GM18873 (cell line): ENCODE data around the gene NTF3.

Source experiments
- ATAC-seq: cut with Tn5 transposase; IDR thresholded peaks from one replicate; pipeline ENCODE4 v1.9.1; 2021; ENCODE audit warnings: mild to moderate bottlenecking, moderate library complexity, moderate number of reproducible peaks; ENCODE audit not compliant: unreplicated experiment, low FRiP score

The NTF3 gene

DNA sequence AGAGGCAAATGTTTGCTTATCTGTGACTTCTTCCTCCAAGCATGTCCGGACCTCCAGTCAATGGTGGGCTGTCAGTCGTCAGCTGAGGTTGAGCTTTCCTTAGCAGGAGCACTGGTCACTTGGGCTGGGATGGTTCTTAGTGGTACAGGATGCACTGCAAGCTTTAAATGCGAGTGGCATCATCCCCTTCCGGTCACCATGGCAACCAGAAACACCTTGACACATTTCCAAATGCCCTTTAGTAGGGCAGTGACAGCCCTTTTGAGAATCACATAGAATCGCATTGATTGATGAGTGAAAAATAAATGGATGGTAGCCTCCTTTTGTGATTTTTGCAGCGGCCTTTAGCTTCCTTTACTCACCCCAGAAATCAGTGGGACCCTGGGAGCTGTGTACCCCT, 24.1 kb downstream of the NTF3 start:
- ATAC-seq = no peak

DNA sequence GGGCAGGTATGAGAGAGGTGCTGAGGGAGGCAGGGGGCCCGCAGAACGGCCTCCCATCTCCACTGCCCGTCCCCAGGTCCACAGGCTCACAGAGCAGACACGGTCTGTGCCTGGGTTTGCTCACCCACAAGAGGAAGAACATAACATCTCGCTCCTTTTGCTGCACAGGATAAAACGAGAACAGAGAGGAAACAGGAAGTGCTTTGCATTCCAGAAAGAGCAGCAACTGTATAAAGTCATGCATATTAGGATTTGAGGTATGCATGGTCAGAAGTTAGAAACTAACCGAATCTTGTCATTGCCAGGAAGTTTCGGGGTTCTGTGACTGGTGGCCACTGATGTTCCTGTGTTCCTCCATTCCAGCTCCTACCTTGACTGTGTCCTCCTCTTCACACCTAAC, 25.0 kb downstream of the NTF3 start:
- no peak for ATAC-seq

DNA sequence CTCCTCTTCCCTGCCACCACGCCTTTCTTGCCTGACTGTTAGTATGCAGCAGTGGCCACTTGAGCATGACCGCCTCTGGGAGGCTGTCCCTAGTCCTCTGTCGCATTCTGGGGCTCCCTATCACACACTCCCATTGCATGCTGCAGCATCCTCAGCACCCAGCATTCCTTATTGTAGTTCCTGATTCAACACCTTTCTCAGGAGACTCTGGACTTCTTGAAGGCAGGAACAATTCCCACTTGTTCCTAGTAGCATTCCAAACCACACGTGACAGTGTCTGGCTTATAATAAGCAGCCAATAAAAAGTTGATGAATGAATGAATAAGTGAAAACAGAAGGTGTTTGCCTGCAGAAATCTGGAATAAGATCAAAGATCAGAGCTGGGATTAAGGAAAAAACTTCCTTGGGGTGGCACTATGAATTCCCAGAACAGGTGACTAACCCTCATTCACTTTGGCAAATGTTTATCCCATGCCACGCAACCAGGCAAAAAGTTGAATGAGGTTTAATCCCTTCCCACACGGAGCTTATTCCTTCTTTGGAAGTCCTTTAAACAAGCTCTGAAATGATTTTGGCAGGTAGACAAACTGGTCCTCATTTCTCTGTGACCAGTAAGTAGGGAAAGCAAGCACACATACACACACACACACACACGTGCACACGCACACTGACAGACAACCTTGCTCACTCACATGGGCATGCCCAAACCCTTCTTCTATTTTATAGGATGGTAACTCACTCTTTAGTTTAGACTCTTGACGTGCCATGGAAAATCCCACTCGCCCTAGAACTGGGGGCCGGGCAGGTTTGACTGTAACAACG, 26.5 kb downstream of the NTF3 start:
- ATAC-seq = no peak

DNA sequence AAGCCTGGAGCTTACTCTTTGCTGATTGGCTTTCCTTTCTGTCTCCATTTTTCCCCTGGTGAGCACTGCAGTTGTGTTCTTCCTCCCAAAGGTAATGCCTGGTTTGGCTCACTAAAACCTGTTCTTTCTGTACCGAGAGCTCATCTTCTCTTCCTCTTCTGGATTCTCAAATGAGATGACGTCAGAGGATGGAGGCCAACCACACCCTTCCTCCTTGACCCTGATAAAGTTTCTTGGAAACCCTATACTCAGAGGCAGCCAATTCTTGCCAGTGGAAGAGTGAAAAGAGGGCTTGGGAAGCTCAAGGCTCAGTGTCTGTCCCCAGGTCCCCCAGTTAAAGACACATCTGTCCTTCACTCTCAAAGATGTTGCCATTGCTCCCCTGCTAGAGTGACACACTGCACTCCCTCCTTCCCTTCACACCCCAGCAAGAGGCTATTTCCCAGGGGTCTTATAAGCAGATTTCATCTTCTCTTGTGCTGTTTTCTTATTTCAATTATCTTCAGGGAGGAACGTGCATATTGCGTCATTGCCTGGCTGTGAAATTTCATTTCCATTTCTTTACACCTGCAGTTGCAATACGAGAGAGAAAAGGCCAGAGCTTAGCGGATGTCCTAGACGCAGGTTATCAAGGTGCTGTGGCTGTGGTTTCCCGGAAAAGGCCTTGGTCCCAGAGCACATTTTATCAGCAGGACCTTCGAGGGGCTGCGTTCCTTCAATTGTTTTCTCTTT, 27.3 kb downstream of the NTF3 start:
- no peak for ATAC-seq

DNA sequence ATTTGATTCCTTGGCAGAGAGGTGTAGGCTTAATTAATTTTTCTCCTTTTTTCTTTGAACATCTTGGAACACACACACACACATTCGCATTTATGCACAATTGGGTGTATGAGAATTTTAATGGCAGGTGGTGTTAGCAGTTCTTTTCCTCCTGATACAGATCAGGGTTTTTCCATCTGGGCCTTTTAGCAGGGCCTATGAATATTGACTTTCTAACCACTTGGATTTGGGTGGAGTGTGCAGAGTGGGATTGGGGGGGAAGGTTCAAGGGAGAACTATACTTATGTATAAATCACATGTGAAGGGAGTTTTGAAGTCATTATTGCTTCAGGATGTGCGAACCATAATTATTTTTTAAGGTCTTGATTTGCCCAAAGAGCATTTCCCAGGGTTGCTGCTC, 28.9 kb downstream of the NTF3 start:
- ATAC-seq = no peak

DNA sequence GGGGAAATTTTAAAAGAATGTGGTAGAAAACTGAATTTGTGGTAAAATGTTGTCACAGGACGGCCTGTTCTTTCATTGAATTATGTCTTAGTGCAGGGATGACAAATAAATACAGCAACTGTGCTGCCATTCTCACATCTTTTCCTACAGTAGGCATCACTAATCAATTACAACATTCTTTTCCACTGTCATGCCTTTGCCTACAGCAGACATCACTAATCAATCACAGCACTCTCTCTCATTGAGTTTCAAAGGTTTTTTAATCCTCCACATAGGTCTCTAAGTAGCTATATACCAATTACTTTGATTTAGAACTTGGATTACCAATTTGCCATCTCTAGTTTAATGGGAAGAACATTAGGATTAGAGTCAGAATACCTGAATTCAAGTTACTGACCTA, 30.1 kb downstream of the NTF3 start:
- no peak for ATAC-seq

DNA sequence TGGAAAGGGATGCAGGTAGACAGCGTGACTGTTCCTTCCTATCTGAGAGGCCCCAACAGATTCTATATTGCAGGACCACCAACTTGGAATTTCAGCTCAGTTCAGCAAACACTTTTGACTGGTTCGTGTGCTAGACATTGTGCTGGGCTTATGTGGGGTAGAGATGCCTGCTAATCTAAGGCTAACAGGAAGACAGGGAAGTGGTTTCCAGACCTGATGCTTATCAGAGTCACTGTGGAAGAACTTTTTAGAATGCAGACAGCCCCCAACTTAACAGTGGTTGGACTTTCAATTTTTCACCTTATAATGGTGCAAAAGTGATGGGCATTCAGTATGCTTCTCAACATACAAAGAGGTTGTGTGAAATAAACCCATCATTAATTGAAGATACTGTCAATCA, 32.2 kb downstream of the NTF3 start:
- ATAC-seq = no peak

DNA sequence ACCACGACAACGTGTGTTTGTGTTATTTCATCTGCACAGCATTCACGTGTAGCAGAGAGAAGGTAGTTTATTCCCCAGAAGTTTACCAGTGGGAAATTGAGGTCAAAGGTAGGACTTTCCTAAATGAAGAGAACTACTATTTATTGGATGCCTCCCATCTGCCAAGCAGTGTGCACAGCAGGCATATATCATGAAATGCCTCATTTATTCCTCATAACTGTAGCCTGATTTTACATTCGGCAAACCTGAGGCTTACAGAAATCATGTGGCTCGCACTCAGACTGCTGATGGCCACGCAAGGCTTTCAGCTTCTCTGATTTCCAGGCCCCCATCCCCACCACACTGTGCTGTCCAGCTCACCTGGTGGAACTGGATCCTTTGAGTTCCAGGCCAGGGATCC, 33.5 kb downstream of the NTF3 start:
- ATAC-seq = no peak

DNA sequence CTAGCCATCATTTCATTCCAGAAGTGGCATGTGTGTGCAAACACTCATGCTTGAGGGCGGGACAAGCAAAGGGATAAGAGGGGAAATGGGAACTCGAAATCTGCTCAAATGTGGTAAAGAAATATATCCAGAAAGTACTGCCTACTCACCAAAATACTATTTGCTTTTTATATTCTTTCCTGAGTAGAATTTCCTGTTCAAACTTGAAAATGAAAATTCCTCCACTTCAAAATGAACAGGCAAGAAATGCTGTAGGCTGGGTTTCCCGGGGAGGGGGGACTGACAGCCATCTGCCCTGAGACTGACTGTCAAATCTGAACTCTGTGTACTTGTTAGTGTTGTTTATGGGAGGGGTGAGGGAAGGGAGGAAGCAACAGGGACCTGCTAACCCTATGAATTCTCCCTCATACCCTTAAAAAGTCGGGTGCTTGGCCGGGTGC, 34.6 kb downstream of the NTF3 start:
- no peak for ATAC-seq

DNA sequence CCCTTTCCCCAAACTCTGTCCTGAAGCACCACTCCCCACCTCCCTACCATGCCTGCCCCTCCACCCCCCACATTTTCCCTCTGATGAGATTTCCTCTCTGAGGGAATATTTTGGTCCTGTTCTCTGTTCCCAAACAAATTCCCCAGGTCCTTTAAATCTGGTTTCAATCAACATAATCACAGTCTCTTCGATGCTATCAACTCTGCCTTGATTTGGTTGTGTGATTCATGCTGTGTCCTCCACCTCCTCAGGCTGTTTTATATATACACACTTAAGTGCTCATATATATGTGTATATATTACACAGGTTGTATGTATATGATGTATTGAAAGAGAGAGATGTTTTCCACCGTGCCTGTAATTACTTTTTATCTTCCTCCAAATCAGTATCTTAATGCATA, 36.0 kb downstream of the NTF3 start:
- ATAC-seq = no peak

DNA sequence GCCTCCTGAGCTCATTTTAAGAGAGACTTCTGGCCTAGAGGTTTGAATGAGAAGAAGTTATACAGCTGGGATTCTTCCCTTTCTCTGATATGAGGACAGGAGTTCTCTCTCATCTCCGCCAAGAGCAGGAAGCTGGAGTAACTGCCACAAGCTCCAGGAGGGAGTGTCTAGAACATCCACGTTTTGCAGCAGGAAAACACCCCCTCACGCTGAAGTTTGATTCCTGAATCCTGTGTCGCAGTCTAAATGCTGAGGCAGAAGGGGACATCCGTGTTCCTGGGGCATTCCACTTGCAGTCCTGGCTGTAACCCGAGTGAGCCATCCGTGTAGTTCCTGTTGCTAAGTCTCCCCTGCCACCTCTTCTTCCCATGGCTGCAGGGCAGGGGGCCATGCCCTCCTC, 38.3 kb downstream of the NTF3 start:
- ATAC-seq = no peak

DNA sequence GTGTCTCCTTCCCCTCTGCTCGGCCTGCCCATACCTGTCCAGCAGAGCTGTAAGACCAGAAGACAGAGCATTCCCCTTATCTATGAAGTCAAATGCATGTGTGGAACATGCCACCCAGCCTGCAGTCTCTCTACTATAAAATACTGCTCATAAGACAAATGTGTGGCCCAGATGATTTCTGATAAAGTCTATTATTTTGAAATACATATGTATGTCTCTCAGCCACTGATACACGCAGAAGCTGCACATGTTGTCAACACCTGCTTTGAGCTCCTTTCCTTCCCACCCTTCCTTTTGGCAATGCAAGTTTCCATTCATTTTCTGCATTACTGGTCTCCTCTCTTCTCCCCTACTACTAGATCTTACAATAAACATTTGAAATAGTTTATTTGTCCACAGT, 38.8 kb downstream of the NTF3 start:
- ATAC-seq = no peak

DNA sequence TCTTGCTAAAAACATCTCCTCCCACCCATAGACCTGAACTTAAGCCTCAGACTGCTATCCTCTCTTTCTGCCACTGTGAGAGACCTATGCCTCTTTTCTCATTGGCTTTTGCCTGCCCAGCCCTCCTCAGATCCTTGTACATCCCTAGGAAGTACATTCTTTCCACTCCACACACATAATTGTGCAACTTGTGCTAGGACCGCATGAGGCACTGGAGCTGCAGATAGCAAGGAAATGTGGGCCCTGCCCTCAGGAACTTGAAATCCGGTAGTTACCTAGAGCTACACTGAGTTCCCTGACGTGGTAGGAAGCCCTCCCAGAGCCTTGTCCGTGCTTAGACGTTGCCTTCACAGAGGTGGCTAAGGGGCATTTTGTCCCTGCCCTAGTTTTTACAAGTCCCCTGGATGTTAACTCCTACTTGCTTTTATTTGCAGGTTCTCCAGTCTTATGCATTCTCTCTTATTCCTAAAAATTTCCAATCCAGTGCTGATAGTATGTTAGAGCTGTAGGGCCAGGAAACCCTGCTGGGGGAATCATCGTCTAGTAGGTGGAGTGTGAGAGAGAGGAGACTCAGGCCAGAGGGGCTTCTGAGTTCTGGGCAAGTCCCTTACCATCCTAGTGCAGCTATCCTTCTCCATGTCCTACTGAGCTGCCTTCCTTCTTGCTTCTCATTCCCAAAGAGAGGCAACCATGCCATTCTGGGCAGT, 41.3 kb downstream of the NTF3 start:
- no peak for ATAC-seq

DNA sequence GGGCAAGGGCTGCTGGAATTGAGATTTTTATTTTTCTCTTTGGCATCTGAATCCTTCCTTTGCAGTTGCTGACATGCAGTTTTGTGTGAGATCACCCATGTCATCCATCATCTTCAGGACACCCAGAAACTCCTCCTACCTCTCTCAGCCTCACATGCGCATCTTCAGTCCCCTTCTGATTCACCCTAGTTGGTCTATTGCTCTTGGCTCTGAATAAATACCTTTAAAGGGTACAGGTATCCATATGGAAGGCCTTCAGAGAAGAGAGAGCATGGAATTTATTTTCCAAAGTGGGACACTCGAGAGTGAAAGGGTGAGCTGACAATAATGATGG, 41.8 kb downstream of the NTF3 start:
- no peak for ATAC-seq

DNA sequence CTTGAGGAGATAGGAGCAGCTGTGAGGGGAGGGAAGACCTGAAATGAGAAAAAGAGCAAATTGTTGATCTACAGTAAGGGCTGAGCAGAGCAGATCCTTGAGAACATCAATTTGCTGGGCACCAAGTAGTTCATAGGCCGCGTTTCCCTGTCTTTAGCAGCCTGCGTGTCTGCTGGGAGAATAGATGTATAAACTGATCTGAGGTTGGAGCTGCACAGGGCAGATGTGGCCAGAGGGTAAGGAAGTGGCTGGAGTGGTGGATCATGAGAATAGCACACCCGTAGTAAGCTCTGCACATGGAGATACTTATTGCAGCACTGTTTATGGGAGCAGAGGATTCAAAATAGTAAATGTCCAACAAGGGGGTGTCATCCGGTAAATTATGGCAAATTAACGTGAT, 44.4 kb downstream of the NTF3 start:
- ATAC-seq = no peak

DNA sequence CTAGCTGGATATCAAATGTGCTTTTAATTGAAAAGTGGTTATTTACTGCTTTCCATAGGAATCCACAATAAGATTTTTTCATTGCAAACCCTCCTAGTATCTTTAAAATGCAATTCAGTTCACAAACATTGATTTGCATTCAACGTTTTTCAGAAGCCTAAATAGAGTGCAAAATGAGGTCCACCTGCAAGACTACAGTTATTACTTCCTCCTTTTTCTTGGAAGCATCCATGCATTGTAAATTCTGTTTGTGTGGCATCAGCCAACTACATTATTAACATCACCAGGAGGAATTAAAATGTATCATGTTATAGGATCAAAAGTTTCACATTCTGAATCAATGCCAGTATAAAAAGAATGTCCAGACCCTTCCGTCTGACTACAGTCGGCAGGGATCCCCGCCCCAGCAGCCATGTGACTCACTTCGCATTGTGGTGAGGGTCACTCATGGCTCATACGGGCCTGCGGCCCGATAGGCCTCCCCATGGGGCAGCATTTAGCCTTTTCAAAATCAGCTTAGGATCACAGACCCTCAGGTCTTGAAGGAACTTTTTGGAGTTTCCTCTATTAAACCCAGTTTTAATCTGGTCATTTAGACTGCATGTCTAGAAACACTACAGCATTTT, 46.3 kb downstream of the NTF3 start:
- no peak for ATAC-seq

DNA sequence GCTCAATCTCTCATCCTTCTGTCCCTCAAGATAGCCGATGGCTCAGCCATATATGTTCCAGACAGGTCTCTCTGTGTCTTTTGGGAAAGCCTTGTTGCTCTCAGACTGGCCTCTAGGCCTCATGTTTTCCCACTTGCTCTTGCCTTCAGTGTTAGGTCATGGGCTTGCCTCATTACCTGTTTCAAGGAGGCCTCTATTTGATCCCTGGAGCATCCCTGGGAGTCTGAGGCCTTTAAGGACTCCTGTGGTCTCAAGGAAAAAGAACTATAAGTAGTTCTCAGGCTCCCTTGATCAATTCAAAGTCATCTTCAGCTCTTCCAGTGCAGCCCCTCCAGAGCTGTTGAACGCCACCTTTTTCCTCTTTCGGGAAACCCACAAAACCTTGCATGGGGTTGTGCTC, 47.9 kb downstream of the NTF3 start:
- ATAC-seq = no peak

DNA sequence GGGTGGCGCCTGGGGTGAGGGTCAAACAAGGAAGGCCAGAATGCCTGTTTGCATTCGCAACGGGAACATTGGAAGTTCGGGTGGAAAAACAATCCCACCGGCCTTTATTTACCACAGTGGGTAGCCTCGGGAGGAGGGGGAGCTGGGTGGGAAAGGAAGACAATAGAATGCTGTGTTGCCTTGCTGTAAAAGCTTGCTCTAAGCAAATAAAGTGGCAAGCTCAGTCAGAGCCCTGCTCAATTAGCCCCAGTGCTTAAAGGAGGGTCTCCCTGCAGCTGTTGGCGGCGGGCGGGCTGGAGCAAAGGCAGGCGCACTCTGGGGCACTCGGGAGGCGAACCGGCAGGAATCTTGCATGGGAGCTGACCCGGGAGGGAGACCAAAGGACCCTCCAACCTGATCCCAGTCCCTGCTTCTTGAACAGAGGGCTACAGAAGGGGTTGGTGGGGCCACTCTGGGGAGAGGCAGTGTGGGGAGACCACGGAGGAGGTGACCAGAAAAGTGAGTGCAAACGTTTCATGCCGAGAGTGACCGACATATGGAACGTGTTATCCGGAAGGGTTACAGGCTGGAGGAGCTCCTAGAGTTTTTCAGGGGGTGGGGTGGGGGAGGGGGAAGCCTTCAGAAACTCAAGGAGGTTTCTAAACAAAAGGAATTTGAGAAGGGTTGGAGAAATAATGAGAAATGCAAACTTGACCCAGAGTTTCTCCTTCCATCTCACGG, 48.5 kb downstream of the NTF3 start:
- no peak for ATAC-seq

DNA sequence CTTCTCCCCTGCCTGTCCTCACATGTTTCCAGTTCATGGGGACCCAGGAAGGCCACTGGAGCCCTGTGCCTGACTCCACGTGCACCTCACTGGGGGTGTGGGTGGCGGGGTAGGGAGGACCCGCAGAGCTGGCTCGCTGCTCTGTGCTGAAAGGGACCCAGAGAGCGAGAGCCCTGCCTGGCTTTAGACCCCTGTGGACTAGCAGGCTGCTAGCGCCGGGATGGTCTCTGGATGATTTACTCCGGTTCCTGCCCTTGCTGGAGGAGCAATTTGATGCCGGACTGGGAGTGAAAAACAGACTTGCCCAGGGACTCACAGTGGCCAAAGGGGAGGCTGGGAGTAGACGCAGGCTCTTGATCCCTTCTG, 49.0 kb downstream of the NTF3 start:
- ATAC-seq = no peak

DNA sequence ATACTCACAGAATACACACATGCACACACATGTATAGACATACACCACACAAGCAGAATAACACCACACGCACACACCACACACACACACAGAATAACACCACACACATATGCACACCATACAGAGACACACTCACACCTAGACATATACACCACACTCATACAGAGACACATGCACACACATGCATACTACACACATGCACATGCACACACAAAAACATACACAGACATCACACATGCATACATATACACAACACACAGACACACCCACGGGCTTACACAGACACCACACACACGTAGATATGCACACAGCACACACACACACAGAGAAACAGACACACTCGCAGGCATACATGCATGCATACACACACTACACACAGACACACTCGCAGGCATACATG, 49.7 kb downstream of the NTF3 start:
- no peak for ATAC-seq

DNA sequence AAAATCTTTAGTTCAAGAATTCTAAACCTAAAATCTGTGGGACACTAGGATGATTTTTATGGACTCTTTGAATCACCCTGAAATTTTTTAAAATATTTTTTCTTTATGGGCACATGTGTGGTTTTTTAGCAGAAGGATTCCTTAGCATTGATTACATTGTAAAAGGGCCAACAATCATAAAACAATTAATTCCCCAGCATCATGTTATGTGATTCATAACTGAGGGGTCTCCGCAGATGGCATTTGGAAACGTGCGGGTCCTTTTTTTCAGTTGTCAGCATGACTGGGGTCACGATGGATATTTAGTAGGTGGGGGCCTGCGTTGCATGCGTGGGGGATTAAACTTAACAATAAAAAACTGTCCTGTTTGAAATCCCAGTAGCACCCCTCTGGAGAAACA, 52.5 kb downstream of the NTF3 start:
- ATAC-seq = no peak
